ENCODE results near the gene LIPG.

DNA sequence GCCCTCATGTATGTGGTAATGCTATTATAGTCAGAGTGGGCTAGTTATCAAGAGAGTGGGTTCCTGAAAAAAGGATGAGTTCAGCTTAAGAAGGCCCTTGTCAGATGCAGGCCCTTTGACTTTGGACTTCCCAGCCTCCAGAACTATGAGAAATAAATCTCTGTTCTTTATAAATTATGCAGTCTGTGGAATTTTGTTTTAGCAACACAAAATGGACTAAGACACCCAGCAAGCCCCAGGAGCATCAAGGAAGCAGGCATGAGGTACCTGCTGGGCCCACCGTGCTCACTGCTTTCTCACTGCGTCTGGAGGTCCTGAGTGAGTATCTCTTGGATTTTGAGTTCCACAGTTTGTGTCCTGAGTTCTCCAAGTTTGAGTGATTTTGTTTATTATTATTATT is 35.9 kb upstream of the LIPG start:
- no peak for TF ChIP-seq POLR2A (IDR thresholded peaks at IDR 0.05; ENCODE audit: low read depth)
- TF ChIP-seq, protein P1, sequence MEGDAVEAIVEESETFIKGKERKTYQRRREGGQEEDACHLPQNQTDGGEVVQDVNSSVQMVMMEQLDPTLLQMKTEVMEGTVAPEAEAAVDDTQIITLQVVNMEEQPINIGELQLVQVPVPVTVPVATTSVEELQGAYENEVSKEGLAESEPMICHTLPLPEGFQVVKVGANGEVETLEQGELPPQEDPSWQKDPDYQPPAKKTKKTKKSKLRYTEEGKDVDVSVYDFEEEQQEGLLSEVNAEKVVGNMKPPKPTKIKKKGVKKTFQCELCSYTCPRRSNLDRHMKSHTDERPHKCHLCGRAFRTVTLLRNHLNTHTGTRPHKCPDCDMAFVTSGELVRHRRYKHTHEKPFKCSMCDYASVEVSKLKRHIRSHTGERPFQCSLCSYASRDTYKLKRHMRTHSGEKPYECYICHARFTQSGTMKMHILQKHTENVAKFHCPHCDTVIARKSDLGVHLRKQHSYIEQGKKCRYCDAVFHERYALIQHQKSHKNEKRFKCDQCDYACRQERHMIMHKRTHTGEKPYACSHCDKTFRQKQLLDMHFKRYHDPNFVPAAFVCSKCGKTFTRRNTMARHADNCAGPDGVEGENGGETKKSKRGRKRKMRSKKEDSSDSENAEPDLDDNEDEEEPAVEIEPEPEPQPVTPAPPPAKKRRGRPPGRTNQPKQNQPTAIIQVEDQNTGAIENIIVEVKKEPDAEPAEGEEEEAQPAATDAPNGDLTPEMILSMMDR (IDR thresholded peaks at IDR 0.05) = no peak

All from esophagus muscularis mucosa (tissue), 3 donors.